NOMO-1 (cell line): ENCODE measurements around the gene RAB19.
"Not testable (repeated sequence)": the region's sequence is repeated elsewhere in the genome, so short reads cannot be mapped to it uniquely, and the experiment has no call there.

ENCODE experiments used
- DNase-seq, 2 experiments: peaks; one replicate each; lab custom pipeline; 2025; ENCODE audit not compliant: unreplicated experiment in 2 of 2; lab: John Stamatoyannopoulos, UW

RAB19 gene

GRCh38 chr7:140448781-140449480 is 45.1 kb downstream of the RAB19 start:
- DNase-seq: no peak

- DNase-seq: no peak
These were observed 47.9 kb downstream of the RAB19 start for GRCh38 chr7:140451716-140452115.

- no peak for DNase-seq
These were observed 49.4 kb downstream of the RAB19 start for GRCh38 chr7:140453273-140453672.

GRCh38 chr7:140453785-140454656 is 50.2 kb downstream of the RAB19 start:
- not testable (repeated sequence) for DNase-seq

GRCh38 chr7:140454657-140455015 is 50.8 kb downstream of the RAB19 start:
- no peak for DNase-seq

- no peak for DNase-seq
These were observed 51.9 kb downstream of the RAB19 start for GRCh38 chr7:140455743-140456142.

GRCh38 chr7:140456551-140457051 is 52.7 kb downstream of the RAB19 start:
- DNase-seq: no peak

GRCh38 chr7:140458201-140458600 is 54.3 kb downstream of the RAB19 start:
- no peak for DNase-seq

- DNase-seq: no peak
These were observed 55.1 kb downstream of the RAB19 start for GRCh38 chr7:140458916-140459315.

- no peak for DNase-seq
These were observed 59.3 kb downstream of the RAB19 start for GRCh38 chr7:140463111-140463510.

- DNase-seq: peak in 1 of 2 experiments; percentile 5
These were observed 72.0 kb downstream of the RAB19 start for GRCh38 chr7:140475747-140476333.

- no peak for DNase-seq
These were observed 72.9 kb downstream of the RAB19 start for GRCh38 chr7:140476698-140477261.
